HG03571 (cell line): ENCODE data around the gene SUSD5.

Experiments used
- ATAC-seq: cut with Tn5 transposase; IDR thresholded peaks from one replicate; pipeline ENCODE4 v1.9.1; 2021; ENCODE audit not compliant: unreplicated experiment

SUSD5 gene

GRCh38 chr3:33218446-33219174 is at the start of gene SUSD5:
Gene SUSD5, minus strand, starts transcription at chr3:33218810. Its CDS starts 13 bp downstream, at chr3:33218797.
- ATAC-seq, result no peak

GRCh38 chr3:33260104-33260503 is 41.5 kb upstream of the SUSD5 start:
- ATAC-seq, result no peak

GRCh38 chr3:33256249-33256648 is 37.6 kb upstream of the SUSD5 start:
- ATAC-seq, result no peak

DNA sequence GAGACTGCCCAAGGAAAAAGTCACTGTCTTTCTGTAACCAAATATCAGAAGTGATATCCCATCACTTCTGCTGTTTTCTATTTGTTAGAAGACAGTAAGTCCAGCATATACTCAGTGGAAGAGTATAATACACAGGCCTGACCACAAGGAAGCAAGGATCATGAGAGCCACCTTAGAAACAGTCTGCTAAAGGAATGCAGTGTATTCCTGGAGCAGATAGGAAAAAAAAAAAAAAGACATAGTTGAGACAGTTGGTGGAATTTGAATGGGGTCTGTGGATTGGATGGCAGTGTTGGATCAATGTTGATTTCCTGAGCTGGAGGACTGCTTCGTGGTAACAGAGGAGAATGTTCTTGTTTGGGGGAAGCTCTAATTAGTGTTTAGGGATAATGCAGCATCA is 32.1 kb upstream of the SUSD5 start:
- ATAC-seq, result no peak

GRCh38 chr3:33246786-33247185 is 28.2 kb upstream of the SUSD5 start:
- no peak for ATAC-seq

- no peak for ATAC-seq
Measured at GRCh38 chr3:33240261-33240660, 21.7 kb upstream of the SUSD5 start.

- ATAC-seq, result no peak
Measured at GRCh38 chr3:33238923-33239322, 20.3 kb upstream of the SUSD5 start.

- no peak for ATAC-seq
Measured at GRCh38 chr3:33237439-33237838, 18.8 kb upstream of the SUSD5 start.

DNA sequence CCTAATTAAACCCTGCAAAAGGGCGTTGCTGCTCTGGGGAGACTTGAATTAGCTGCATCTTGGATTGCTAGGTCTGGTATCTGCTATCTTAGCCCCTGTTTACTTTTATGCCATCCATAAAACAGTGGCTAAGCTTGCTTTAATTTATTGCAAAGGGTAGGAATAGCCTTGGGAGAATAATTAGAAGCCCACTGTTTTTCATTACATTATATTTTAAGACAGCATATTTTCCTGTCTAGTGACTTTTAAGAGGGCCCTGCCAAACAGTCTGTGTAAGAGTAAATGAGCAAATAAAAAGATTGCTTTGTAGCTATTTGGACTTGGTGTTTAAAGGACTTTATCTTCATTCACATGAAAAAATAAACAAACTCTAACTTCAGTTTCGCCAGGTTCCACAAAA is 17.4 kb upstream of the SUSD5 start:
- ATAC-seq, result no peak

DNA sequence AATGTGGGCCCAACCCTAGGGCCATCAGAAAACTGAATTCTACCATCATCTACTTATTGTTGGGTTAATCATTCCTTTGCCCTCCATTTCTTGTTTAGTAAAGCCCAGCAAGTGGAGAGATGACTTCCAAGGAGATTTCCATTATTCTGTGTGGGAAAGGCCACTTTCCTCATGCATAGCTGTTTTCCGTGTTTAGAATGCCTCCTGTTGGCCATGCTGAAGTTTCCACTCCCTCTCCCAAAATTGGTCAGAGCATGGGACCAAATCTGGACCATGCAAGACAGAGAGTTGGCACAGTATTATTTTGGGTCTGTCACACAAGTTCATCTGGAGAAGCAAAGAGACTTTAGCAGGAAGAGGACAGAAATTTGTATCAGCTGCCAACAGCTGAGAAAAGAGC is 15.3 kb upstream of the SUSD5 start:
- ATAC-seq, result no peak

- no peak for ATAC-seq
Measured at GRCh38 chr3:33231756-33232465, 13.3 kb upstream of the SUSD5 start.

- no peak for ATAC-seq
Measured at GRCh38 chr3:33229947-33230346, 11.3 kb upstream of the SUSD5 start.

GRCh38 chr3:33229066-33229465 is 10.5 kb upstream of the SUSD5 start:
- no peak for ATAC-seq

GRCh38 chr3:33221241-33221640 is 2.6 kb upstream of the SUSD5 start:
- no peak for ATAC-seq

GRCh38 chr3:33219175-33219487 is 521 bp upstream of the SUSD5 start:
- ATAC-seq, result no peak

DNA sequence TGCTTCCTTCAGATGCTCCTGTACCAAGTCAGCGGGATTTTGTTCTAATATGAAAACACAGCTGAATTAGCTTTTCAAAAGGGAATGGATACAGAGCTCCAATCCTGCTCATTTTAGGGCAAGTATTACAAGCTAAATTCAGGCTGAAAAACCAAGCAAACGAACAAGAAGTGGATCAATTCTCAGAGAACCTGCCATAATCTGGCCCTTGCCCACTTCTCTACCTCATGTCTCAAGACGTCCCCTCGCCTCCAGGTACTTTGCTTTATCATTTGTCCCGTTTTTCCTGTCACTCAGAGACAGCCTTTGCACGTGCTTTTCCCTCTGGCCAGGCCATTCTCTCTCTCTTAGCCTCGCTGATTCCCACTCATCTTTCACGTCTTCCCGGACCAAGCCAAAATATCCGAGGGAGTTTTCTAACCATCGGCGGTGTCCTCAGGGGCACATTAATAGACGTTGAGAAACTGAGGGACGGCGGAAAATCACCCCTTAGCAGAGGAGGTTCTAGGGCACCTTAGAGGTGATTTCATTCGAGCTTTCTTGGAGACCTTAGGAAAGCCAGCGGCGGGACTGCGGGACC is 654 bp downstream of the SUSD5 start:
- no peak for ATAC-seq

DNA sequence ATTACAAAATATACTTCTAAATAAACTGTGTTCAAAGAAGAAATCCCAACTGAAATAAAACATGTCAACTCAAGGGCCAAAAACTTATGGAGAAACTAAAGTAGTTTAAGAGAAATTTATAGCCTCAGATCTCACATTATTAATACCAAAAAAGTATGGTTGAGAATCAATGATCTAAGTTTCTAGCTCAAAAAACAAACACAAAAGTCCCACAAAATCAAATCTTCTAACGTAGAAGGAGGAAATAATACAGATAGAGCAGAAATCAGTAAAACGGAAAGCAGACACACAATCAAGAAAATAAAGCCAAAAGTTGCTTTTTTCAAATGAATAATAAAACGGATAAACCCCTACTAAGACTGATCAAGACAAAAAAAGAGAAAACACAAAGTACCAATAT is 2.9 kb downstream of the SUSD5 start:
- ATAC-seq, result no peak

- no peak for ATAC-seq
Measured at GRCh38 chr3:33212406-33212805, 6.2 kb downstream of the SUSD5 start.

- ATAC-seq, result no peak
Measured at GRCh38 chr3:33211444-33211843, 7.2 kb downstream of the SUSD5 start.

DNA sequence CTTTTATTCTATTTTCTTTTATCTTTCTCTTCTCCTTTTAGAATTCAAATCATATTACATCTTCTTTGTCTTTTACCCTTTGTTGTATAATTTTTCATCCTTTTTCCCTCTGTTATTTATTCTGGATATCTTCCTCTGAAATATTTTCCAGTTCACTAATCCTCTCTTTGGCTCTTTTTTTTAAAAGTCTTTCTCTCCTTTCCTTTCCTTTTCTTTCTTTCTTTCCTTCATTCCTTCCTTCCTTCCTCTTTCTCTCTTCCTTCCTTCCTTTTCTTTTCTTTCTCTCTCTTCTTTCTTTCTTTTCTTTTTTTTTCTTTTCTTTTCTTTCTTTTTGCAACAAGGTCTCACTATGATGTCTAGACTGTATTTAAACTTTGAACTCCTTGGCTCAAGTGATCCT is 9.3 kb downstream of the SUSD5 start:
- no peak for ATAC-seq

- no peak for ATAC-seq
Measured at GRCh38 chr3:33202711-33203457, 15.7 kb downstream of the SUSD5 start.

- no peak for ATAC-seq
Measured at GRCh38 chr3:33201195-33201594, 17.4 kb downstream of the SUSD5 start.
